HG03095 (cell line): Measurements from ENCODE around the gene CDC42SE2.
"Not testable (repeated sequence)": the region's sequence is repeated elsewhere in the genome, so short reads cannot be mapped to it uniquely, and the experiment has no call there.

Experiments used
- ATAC-seq: cut with Tn5 transposase; IDR thresholded peaks from one replicate; pipeline ENCODE4 v1.9.1; 2021; ENCODE audit warnings: moderate library complexity; ENCODE audit not compliant: unreplicated experiment

Gene CDC42SE2

GRCh38 chr5:131277875-131278740, 14.3 kb downstream of the CDC42SE2 start:
- ATAC-seq: no peak

- ATAC-seq: not testable (repeated sequence)
Measured at GRCh38 chr5:131278741-131279124, 14.9 kb downstream of the CDC42SE2 start.

- ATAC-seq: no peak
Measured at GRCh38 chr5:131279204-131279603, 15.4 kb downstream of the CDC42SE2 start.

GRCh38 chr5:131280417-131280816, 16.6 kb downstream of the CDC42SE2 start:
- no peak for ATAC-seq

GRCh38 chr5:131281133-131281867, 17.4 kb downstream of the CDC42SE2 start:
- ATAC-seq: peak; percentile 40

- no peak for ATAC-seq
Measured at GRCh38 chr5:131281868-131282234, 18.0 kb downstream of the CDC42SE2 start.

- no peak for ATAC-seq
Measured at GRCh38 chr5:131282235-131282634, 18.4 kb downstream of the CDC42SE2 start.

GRCh38 chr5:131285703-131286399, 22.0 kb downstream of the CDC42SE2 start:
- ATAC-seq: peak; percentile 34

GRCh38 chr5:131286400-131286715, 22.5 kb downstream of the CDC42SE2 start:
- no peak for ATAC-seq

- ATAC-seq: no peak
Measured at GRCh38 chr5:131288328-131288727, 24.5 kb downstream of the CDC42SE2 start.

- ATAC-seq: peak; percentile 33
Measured at GRCh38 chr5:131289738-131290137, 25.9 kb downstream of the CDC42SE2 start.

GRCh38 chr5:131296213-131296672, 32.4 kb downstream of the CDC42SE2 start:
- ATAC-seq: no peak

- no peak for ATAC-seq
Measured at GRCh38 chr5:131297886-131298285, 34.0 kb downstream of the CDC42SE2 start.

- ATAC-seq: no peak
Measured at GRCh38 chr5:131299465-131299864, 35.6 kb downstream of the CDC42SE2 start.

GRCh38 chr5:131302506-131302905, 38.7 kb downstream of the CDC42SE2 start:
- ATAC-seq: no peak

- ATAC-seq: no peak
Measured at GRCh38 chr5:131303537-131303936, 39.7 kb downstream of the CDC42SE2 start.

GRCh38 chr5:131304414-131304813, 40.6 kb downstream of the CDC42SE2 start:
- ATAC-seq: no peak

GRCh38 chr5:131305138-131305689, 41.4 kb downstream of the CDC42SE2 start:
- ATAC-seq: no peak

- ATAC-seq: no peak
Measured at GRCh38 chr5:131305906-131306305, 42.1 kb downstream of the CDC42SE2 start.

GRCh38 chr5:131312235-131312772, 48.5 kb downstream of the CDC42SE2 start:
- ATAC-seq: not testable (repeated sequence)

GRCh38 chr5:131316026-131316425, 52.2 kb downstream of the CDC42SE2 start:
- ATAC-seq: no peak
